ENCODE data around the gene GOSR1.
"Not testable (repeated sequence)": the region's sequence is repeated elsewhere in the genome, so short reads cannot be mapped to it uniquely, and the experiment has no call there.

The GOSR1 gene

GRCh38 chr17:30506481-30506880, 29.3 kb downstream of the GOSR1 start:
- no peak for DNase-seq (ENCODE audit: low read depth)

DNA sequence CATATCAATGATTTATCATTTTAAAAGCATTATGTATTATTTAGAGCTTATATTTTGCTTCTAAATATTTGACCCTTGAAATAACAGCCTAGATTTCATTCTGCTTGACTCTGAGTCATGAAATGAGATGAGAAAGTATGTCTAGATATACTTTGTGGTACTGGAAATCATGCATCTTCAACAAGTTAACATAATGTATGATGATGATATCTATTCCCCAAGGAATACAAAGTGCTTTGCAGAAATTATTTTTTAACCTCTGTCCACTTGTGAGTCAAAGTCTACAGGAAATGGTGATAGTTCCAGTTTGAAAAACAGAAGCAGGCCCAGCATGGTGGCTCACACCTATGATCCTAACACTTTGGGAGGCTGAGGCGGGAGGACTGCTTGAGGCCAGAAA, 36.1 kb downstream of the GOSR1 start:
- DNase-seq (ENCODE audit: low read depth) = no peak

- no peak for DNase-seq (ENCODE audit: low read depth)
Observed at GRCh38 chr17:30514895-30515596, 37.8 kb downstream of the GOSR1 start.

DNA sequence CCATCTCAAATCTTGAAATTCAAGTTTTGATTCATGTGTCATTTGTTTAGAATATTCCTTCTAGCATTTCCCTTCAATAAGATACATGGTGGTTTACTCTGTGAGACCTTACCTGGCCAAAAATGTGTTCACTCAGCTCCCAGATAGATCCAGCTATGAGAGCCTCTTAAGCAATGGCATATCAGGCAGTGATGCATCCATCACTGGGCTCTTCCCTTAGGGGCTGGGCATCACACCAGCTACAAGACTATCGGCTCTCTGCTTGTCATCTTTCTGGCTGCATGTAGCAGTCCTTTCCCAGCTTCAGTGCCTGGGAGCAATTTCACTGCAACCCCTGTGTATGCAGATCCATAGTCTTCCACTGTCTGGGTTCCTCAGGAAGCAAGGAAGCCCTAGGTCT, 40.6 kb downstream of the GOSR1 start:
- DNase-seq (ENCODE audit: low read depth) = no peak

- no peak for DNase-seq (ENCODE audit: low read depth)
Observed at GRCh38 chr17:30519166-30519565, 42.0 kb downstream of the GOSR1 start.

GRCh38 chr17:30519707-30520106, 42.5 kb downstream of the GOSR1 start:
- DNase-seq (ENCODE audit: low read depth) = no peak

DNA sequence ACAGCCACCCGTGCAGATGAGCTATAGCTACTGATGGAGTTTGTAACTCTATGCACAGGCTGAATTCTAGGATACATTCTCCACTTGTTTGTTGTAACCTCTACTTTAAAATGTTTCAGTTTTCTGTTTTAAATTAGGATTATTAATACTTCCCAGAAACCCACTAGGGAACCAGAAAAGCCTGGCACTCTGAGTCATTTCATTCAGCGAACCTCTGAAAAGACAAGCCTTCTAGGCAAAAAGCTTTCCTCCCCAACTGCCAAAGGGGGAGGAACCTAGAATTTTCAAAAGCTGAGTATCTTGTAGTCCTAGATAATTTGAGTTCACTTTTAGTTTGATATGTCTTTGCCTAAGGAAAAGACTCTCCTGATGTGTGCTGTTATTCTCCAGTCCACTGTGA, 43.2 kb downstream of the GOSR1 start:
- DNase-seq (ENCODE audit: low read depth) = no peak

- no peak for DNase-seq (ENCODE audit: low read depth)
Observed at GRCh38 chr17:30520882-30521281, 43.7 kb downstream of the GOSR1 start.

DNA sequence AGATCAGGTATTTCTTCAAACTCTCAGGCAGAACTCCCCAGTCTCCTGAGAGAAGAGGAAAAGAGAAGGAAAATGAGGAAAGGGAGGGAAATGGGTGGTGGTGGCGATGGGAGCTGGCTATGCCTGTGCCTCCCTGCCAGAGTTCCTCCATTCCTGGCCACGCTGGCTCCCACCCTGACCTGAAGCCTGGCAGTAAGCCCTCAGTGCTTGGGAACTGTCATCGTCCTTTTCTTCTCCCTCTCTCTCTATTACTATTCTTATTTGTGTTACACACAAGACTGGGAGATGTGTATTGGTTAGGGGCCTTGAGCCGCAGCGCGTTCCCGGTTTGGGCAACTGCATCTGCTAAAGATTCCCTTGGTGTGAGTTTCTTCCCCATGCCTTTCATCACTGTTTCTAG, 44.6 kb downstream of the GOSR1 start:
- no peak for DNase-seq (ENCODE audit: low read depth)

DNA sequence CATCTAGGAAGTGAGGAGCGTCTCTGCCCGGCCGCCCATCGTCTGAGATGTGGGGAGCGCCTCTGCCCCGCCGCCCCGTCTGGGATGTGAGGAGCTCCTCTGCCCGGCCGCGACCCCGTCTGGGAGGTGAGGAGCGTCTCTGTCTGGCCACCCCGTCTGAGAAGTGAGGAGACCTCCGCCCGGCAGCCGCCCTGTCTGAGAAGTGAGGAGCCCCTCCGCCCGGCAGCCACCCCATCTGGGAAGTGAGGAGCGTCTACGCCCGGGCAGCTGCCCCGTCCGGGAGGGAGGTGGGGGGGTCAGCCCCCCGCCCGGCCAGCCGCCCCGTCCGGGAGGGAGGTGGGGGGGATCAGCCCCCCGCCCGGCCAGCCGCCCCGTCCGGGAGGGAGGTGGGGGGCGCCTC, 46.0 kb downstream of the GOSR1 start:
- not testable (repeated sequence) for DNase-seq (ENCODE audit: low read depth)

DNA sequence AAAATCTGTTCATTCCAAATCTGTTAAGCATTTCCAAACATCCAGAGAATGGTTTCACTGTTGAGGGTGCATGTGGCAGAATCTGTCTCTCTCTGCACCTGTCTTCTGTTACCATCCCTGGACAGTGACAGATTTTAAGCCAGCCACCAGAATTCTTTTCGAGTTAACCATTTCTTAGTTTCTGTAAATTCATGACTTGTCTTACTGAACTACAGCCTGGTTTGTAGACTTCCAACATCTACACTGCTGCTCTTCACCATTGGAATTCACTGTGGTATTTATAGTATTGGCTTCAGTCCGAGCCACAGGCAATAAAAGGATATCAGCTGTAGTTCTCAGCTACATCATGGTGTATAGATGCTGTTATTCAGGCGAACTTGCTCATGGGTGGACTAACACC, 47.6 kb downstream of the GOSR1 start:
- DNase-seq (ENCODE audit: low read depth) = no peak

- DNase-seq (ENCODE audit: low read depth) = no peak
Observed at GRCh38 chr17:30526401-30526800, 49.2 kb downstream of the GOSR1 start.

GRCh38 chr17:30528701-30529100, 51.5 kb downstream of the GOSR1 start:
- not testable (repeated sequence) for DNase-seq (ENCODE audit: low read depth)

- no peak for DNase-seq (ENCODE audit: low read depth)
Observed at GRCh38 chr17:30530346-30531025, 53.3 kb downstream of the GOSR1 start.

DNA sequence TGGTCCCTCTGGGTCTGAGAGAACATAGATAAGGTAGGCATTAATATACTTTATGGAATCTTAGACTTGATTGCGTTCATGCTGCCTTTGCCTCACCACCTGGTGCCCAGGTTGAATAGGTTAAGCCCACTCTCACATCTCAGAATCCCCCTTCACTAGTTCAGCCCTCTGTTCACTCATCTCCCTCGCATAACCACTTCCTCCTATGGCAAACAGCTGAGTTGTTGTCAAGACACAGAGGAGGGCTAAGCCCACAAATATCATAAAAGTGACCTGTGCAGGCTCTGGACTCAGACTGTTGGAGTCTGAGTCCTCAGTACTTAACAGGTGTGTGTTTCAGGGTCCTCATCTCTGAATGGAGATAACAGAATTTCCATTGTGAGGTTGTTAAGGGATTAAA, 55.7 kb downstream of the GOSR1 start:
- DNase-seq (ENCODE audit: low read depth) = no peak

DNA sequence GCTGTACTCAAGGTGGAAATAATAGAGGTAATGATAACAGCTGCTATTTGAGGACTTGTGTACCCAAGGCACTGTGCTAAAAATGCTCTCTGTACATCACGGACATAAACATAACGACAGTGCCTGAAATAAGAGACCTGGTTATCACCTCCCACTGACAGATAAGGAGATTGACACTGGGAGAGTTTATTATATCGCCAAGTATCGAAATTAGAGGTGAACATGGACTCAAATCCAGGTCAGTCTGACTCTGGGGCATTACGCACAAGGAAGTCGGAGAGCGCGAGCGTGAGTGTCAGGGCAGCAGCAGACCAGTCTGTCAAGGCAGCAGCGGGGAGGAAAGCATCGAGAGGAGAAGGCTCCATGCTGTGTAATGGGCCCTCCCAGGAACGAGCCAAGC, 57.1 kb downstream of the GOSR1 start:
- no peak for DNase-seq (ENCODE audit: low read depth)

GRCh38 chr17:30534938-30535921, 58.0 kb downstream of the GOSR1 start:
- no peak for DNase-seq (ENCODE audit: low read depth)

GRCh38 chr17:30536846-30537245, 59.6 kb downstream of the GOSR1 start:
- DNase-seq (ENCODE audit: low read depth) = not testable (repeated sequence)

DNA sequence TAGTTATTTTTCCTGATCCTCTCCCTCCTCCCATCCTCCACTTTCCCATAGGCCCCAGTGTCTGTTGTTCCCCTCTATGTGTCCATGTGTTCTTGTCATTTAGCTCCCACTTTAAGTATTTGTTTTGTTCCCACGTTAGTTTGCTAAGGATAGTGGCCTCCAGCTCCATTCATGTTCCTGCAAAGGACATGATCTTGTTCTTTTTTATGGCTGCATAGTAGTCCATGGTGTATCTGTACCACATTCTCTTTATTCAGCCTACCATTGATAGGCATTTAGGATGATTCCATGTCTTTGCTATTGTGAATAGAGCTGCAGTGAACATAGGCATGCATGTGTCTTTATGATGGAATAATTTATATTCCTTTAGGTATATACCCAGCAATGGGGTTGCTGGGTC, 60.5 kb downstream of the GOSR1 start:
- not testable (repeated sequence) for DNase-seq (ENCODE audit: low read depth)

- DNase-seq (ENCODE audit: low read depth) = no peak
Observed at GRCh38 chr17:30541802-30542201, 64.6 kb downstream of the GOSR1 start.

GRCh38 chr17:30543456-30543855, 66.2 kb downstream of the GOSR1 start:
- no peak for DNase-seq (ENCODE audit: low read depth)

- DNase-seq (ENCODE audit: low read depth) = no peak
Observed at GRCh38 chr17:30545024-30545423, 67.8 kb downstream of the GOSR1 start.
